Cortex of kidney (tissue), 1 donor: ENCODE measurements around the gene MRPS27.

Experiments
- DNase-seq: peaks from one replicate; lab custom pipeline; 2025; lab: John Stamatoyannopoulos, UW

Gene MRPS27

DNA sequence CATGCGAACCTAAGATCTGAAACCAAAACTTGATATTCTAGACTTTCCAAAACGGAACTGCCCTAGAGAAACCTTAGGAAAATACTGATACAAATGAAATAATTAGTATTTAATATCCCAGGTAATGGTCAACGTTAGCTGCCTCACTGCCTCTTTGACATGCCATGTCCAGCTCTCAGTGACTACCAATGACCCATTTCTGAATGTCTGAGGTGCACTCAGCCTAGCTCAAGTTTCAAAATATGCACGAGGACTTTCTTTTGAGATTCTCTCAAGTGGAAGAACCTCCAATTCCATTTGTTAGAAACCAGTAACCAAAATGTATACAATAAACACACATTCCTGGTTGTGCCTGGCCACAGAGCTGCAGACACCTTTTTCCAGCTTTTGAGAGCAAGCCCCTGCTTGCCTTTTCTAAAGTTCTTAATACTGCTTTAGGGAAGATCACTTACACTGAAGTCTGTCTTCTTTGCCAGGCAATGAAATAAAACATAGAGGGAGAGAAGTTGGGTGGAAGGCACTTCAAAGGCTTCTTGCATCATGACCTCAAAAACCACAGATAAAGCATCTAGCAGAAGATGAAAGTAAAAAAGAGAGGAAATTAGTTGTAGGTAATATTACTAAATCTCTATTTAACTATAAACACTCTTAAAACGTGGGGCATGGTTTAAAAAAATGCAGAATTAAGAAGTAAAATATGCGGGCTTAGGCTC, 87.9 kb downstream of the MRPS27 start:
- no peak for DNase-seq

GRCh38 chr5:72228960-72229359, 91.1 kb downstream of the MRPS27 start:
- DNase-seq, result no peak

DNA sequence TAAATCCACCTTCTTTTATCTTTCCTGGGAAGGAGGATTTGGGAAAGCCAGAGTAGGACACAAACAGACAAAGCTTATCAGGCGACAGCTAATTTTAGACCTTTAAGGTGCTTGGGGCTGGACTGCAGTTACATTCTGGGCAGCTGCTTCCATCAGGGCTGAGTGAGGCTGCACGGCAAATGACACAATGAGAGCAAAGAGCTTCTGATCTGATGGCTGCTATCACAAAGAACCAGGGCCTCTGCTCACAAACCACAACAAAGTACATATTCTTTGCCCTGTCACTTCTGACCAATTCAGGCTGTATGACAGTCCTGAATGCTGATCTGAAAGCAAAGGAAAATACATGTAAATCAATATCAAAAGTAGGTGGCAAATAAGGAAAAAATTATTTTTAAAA, 93.1 kb downstream of the MRPS27 start:
- no peak for DNase-seq

- no peak for DNase-seq
Measured at GRCh38 chr5:72225741-72226140, 94.3 kb downstream of the MRPS27 start.

DNA sequence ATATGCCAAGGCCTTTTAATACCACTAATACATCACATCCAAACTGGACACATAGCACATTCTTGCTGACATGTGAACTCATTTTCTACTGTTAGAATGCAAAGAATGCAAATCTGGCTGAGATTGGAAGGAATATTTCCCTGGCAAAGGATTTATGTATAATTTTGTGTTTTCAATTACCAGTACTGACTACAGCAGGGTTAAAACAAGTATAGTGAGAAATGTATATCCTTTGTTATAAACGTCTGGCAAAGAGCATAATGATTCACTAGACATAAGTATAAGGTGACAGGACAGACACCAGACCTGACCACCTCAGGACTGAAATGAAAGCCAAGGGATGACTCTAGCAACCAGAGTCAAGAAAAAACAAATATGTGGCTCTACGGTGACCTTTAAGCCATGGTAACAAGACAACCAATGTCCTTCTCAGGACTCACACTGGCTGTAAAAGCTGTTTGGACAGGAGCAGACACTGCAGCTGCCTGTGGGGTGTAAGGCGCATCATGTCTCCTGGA, 95.0 kb downstream of the MRPS27 start:
- no peak for DNase-seq

GRCh38 chr5:72223371-72223770, 96.7 kb downstream of the MRPS27 start:
- DNase-seq, result no peak

DNA sequence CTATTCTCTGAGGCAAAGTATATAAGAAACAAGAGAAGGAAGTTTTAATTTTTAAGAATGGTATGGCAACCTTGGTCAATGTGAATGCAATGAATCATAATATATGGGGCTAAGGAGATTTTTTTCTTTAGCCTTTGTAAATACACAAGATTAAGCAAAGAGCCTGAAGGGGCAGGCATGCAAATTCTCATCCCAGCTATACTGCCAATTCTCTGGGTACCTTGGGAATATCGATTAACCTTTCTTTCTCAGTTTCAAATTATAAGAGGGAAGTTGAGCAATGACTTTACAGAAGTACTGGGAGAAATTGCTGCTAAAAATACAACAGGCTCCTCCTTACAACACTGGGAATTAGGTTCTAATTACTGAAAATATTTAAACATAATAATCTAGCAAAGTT, 97.5 kb downstream of the MRPS27 start:
- DNase-seq, result no peak

GRCh38 chr5:72221541-72221940, 98.5 kb downstream of the MRPS27 start:
- DNase-seq, result no peak

GRCh38 chr5:72221099-72221498, 98.9 kb downstream of the MRPS27 start:
- no peak for DNase-seq

- DNase-seq, result no peak
Measured at GRCh38 chr5:72216756-72217155, 103.3 kb downstream of the MRPS27 start.

DNA sequence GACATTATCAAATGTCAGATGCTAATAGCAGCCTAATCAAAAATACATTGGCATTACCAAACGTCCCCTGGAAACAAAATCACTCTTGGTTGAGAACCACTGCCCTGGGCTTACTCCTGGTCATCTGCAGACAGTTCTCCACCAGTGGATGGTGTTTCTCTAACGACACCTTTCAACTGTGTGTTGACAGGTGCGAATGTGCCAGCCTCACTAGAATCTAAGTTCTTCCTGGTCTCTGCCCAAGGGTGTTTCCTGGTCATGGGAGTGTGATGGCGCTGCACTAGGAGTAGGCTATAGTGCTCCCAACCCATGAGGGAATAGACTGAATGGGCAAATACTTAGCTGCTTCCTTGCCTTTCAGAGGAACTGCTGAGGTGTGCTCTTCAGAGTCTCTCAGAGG, 105.9 kb downstream of the MRPS27 start:
- no peak for DNase-seq

GRCh38 chr5:72213482-72213881, 106.6 kb downstream of the MRPS27 start:
- no peak for DNase-seq

DNA sequence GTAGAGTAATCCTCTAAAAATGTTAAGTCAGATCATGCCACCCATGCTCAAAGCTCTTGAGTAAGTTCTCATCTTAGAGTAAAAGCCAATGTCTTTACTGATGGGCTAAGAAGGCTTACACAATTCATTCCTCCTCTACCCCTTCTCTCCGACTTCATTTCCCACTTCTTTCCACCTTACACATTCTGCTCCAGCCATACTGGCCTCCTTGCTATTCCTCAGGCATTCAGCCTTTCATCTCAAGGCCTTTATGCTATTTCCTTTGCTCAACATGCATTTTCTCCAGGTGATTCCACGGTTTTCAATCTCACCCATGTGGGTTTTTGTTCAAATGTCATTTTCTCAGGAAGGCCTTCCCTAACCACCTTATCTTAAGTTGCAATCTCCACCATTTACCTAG, 107.9 kb downstream of the MRPS27 start:
- no peak for DNase-seq

DNA sequence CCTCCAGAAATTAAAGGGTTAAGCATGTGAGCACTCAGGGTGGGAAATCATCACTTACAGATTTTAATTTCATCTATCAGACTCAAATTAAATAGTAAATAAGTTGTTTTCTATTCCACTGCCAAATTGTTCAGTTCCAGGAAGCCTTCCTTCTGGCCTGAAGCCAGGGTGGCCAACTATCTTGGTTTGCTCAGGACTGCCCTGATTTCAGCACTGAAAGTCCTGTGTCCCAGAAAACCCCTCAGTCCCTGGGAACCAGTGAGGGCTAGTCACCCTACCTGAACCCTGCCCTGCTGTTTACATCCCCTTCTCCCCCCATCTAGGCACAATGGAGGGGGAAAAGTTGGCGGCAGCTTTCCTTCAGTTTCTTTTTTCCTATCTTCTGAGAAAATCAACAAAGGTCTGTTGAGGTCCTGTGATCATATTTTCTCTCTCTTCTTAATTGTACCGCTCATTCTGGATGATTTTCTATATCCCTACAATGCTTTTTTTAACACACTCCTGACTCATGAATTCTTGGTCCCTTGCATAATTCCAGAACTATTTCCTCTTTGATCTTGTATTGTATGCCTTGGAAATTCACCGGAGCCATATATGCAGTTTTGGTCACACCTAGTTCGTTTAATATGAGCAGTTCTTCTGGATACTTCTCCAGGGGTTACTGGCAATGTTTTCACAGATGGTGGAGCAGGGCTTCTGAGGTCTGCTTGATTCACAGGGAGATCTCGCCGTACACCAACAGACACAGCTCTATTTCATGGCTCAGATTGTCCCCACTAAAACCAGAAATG, 109.0 kb downstream of the MRPS27 start:
- DNase-seq, result no peak

DNA sequence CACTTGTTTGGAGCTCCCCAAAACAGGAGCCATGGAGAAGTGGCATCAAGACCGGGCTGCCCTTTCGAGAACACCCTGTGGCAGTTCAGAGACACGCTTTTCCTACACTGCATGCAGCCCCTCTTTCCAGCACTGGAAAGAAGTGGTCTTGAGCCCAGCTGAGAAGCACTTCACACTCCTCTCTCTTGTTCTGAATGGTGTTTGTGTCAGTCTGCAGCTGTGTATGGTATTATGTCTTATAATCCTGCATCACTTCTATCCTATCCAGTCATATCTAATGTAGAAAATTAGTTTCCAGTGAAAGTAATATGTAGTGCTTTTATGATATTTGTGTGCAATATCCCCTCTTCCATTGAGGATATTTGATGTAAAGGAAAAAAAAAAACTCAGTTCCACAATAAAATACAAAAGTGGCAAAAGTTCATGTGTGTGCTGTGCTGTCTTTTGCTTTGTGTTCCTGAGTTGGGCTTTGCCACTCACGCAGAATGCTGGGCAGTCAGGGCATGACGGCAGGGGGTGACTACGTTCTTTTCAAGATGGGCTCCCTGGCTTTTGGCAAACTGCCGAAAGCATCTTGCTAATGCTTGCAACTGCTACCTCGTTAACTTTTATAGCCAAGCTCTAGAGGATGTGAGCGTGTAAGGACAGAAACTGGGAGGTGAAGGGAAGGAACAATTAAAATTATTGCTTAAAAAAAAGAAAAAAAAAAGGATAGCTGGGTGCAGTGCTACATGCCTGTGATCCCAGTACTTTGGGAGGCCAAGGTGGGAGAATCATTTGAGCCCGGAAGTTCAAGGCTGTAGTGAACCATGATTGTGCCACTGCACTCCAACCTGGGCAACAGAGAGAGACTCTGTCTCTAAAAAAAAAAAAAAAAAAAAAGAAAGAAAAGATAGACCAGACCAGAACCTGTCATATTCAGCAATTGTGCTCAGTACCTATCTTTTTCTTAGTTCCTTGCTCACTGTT, 110.6 kb downstream of the MRPS27 start:
- DNase-seq, result no peak

- DNase-seq, result no peak
Measured at GRCh38 chr5:72208324-72208926, 111.6 kb downstream of the MRPS27 start.

DNA sequence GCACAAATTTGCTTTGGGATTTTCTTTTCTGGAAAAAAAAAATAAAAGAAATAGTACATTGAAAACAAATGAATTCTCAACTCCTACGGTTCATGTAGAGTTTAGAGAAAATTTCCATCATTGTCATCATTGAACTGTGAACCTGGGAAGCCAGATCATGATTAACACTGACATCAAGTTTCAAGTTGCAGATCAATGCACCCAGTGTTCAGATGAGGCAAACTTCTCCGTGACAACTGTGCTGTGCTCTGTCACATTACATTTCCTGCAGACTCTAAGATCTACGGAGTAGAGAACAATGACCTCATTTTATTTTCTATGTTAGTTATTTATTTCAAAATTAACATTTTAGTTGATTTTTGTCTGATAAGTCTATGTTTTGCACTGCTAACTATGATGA, 113.0 kb downstream of the MRPS27 start:
- no peak for DNase-seq

- DNase-seq, result no peak
Measured at GRCh38 chr5:72206160-72206559, 113.9 kb downstream of the MRPS27 start.

GRCh38 chr5:72205431-72206009, 114.5 kb downstream of the MRPS27 start:
- DNase-seq, result no peak

GRCh38 chr5:72204946-72205345, 115.1 kb downstream of the MRPS27 start:
- DNase-seq, result no peak

GRCh38 chr5:72203251-72203845, 116.7 kb downstream of the MRPS27 start:
- no peak for DNase-seq
